IPS-15b (cell line): ENCODE data around the gene RASGEF1C.

Experiments used
- H3K27me3 ChIP-seq: one replicate; pipeline ENCODE4 v1.6.1; 2013; ENCODE audit warnings: low read length; ENCODE audit not compliant: control insufficient read depth, insufficient read depth
- H3K36me3 ChIP-seq: one replicate; pipeline ENCODE4 v1.6.1; 2013; ENCODE audit warnings: low read length; ENCODE audit not compliant: control insufficient read depth, insufficient read depth
- H3K4me1 ChIP-seq: one replicate; pipeline ENCODE4 v1.6.1; 2013; ENCODE audit warnings: mild to moderate bottlenecking, low read length; ENCODE audit not compliant: control insufficient read depth, insufficient read depth
- H3K4me3 ChIP-seq: one replicate; pipeline ENCODE4 v1.5.1; 2013; ENCODE audit warnings: low read depth, low read length
- H3K9ac ChIP-seq: one replicate; pipeline ENCODE4 v1.6.1; 2013; ENCODE audit warnings: low read depth, mild to moderate bottlenecking, low read length
- H3K9me3 ChIP-seq: one replicate; pipeline ENCODE4 v1.6.1; 2013; ENCODE audit warnings: mild to moderate bottlenecking, low read length; ENCODE audit not compliant: control insufficient read depth, insufficient read depth

Gene RASGEF1C

GRCh38 chr5:180104168-180104530 lies 104.9 kb downstream of the RASGEF1C start:
- no peaks in the 10 kb centered on the region for H3K4me1 ChIP-seq
- H3K36me3 ChIP-seq: no peaks in the 10 kb centered on the region
- no peak overlapping the region for H3K9ac ChIP-seq
- H3K27me3 ChIP-seq: no peaks in the 10 kb centered on the region
- H3K4me3 ChIP-seq: no peak overlapping the region
- H3K9me3 ChIP-seq: no peaks in the 10 kb centered on the region

GRCh38 chr5:180103487-180104167 lies 105.4 kb downstream of the RASGEF1C start:
- Histone ChIP-seq H3K4me1 (no peaks in the 10 kb centered on the region), H3K4me3 (no peak overlapping the region), H3K36me3 (no peaks in the 10 kb centered on the region), H3K27me3 (no peaks in the 10 kb centered on the region), H3K9ac (no peak overlapping the region), H3K9me3 (no peaks in the 10 kb centered on the region)

GRCh38 chr5:180102636-180103035 lies 106.4 kb downstream of the RASGEF1C start:
- Histone ChIP-seq H3K4me3 (no peak overlapping the region), H3K36me3 (no peaks in the 10 kb centered on the region), H3K4me1 (no peaks in the 10 kb centered on the region), H3K9me3 (no peaks in the 10 kb centered on the region), H3K27me3 (no peaks in the 10 kb centered on the region), H3K9ac (no peak overlapping the region)

- no peaks in the 10 kb centered on the region for H3K36me3 ChIP-seq
- no peak overlapping the region for H3K4me3 ChIP-seq
- no peaks in the 10 kb centered on the region for H3K9me3 ChIP-seq
- H3K4me1 ChIP-seq: no peaks in the 10 kb centered on the region
- no peak overlapping the region for H3K9ac ChIP-seq
- no peaks in the 10 kb centered on the region for H3K27me3 ChIP-seq
Observed at GRCh38 chr5:180101451-180102105, 107.4 kb downstream of the RASGEF1C start.

GRCh38 chr5:180100621-180101450 lies 108.2 kb downstream of the RASGEF1C start:
- Histone ChIP-seq H3K27me3 (no peaks in the 10 kb centered on the region), H3K9me3 (no peaks in the 10 kb centered on the region), H3K4me1 (no peaks in the 10 kb centered on the region), H3K36me3 (no peaks in the 10 kb centered on the region), H3K4me3 (no peak overlapping the region), H3K9ac (no peak overlapping the region)

GRCh38 chr5:180099733-180100611 lies 109.0 kb downstream of the RASGEF1C start:
- H3K27me3 ChIP-seq: no peaks in the 10 kb centered on the region
- no peak overlapping the region for H3K9ac ChIP-seq
- H3K9me3 ChIP-seq: no peaks in the 10 kb centered on the region
- H3K4me1 ChIP-seq: no peaks in the 10 kb centered on the region
- H3K4me3 ChIP-seq: no peak overlapping the region
- no peaks in the 10 kb centered on the region for H3K36me3 ChIP-seq

GRCh38 chr5:180098991-180099732 lies 109.8 kb downstream of the RASGEF1C start:
- Histone ChIP-seq H3K9ac (no peak overlapping the region), H3K4me3 (no peak overlapping the region), H3K27me3 (no peaks in the 10 kb centered on the region), H3K4me1 (no peaks in the 10 kb centered on the region), H3K9me3 (no peaks in the 10 kb centered on the region), H3K36me3 (no peaks in the 10 kb centered on the region)

GRCh38 chr5:180098526-180098925 lies 110.5 kb downstream of the RASGEF1C start:
- no peaks in the 10 kb centered on the region for H3K4me1 ChIP-seq
- H3K36me3 ChIP-seq: no peaks in the 10 kb centered on the region
- H3K27me3 ChIP-seq: no peaks in the 10 kb centered on the region
- H3K4me3 ChIP-seq: no peak overlapping the region
- no peak overlapping the region for H3K9ac ChIP-seq
- no peaks in the 10 kb centered on the region for H3K9me3 ChIP-seq

GRCh38 chr5:180097926-180098325 lies 111.1 kb downstream of the RASGEF1C start:
- no peaks in the 10 kb centered on the region for H3K9me3 ChIP-seq
- H3K36me3 ChIP-seq: no peaks in the 10 kb centered on the region
- no peak overlapping the region for H3K9ac ChIP-seq
- H3K4me3 ChIP-seq: no peak overlapping the region
- H3K27me3 ChIP-seq: no peaks in the 10 kb centered on the region
- no peaks in the 10 kb centered on the region for H3K4me1 ChIP-seq

- H3K9me3 ChIP-seq: no peaks in the 10 kb centered on the region
- no peaks in the 10 kb centered on the region for H3K4me1 ChIP-seq
- H3K9ac ChIP-seq: no peak overlapping the region
- H3K4me3 ChIP-seq: no peak overlapping the region
- H3K27me3 ChIP-seq: no peaks in the 10 kb centered on the region
- no peaks in the 10 kb centered on the region for H3K36me3 ChIP-seq
Observed at GRCh38 chr5:180097163-180097894, 111.7 kb downstream of the RASGEF1C start.
